ENCODE results near the gene MKI67. TPM values are rescaled to one million over a fixed set of nuclear protein-coding genes. Genes with fewer than 3 reads are reported as not detected.
"Not testable (repeated sequence)": the region's sequence is repeated elsewhere in the genome, so short reads cannot be mapped to it uniquely, and the experiment has no call there.

The MKI67 gene
- total and polyA plus RNA-seq, 2 donors from 2014 or later: 0.04 to 2.4 TPM

GRCh38 chr10:128147064-128147463 lies 20.8 kb upstream of the MKI67 start:
- intact Hi-C loops (cut with DNase I): no loop called here
- H3K27ac ChIP-seq (ENCODE audit: low read depth in 2 of 2, low read length in 2 of 2): no peak overlapping the region
- TF ChIP-seq, protein P1, sequence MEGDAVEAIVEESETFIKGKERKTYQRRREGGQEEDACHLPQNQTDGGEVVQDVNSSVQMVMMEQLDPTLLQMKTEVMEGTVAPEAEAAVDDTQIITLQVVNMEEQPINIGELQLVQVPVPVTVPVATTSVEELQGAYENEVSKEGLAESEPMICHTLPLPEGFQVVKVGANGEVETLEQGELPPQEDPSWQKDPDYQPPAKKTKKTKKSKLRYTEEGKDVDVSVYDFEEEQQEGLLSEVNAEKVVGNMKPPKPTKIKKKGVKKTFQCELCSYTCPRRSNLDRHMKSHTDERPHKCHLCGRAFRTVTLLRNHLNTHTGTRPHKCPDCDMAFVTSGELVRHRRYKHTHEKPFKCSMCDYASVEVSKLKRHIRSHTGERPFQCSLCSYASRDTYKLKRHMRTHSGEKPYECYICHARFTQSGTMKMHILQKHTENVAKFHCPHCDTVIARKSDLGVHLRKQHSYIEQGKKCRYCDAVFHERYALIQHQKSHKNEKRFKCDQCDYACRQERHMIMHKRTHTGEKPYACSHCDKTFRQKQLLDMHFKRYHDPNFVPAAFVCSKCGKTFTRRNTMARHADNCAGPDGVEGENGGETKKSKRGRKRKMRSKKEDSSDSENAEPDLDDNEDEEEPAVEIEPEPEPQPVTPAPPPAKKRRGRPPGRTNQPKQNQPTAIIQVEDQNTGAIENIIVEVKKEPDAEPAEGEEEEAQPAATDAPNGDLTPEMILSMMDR (IDR thresholded peaks at IDR 0.05; ENCODE audit: borderline replicate concordance, extremely low read depth, insufficient read depth): no peak
- no peaks in the 10 kb centered on the region for H3K4me1 ChIP-seq (ENCODE audit: control insufficient read depth in 2 of 3, insufficient read depth in 2 of 3, low read depth in 1 of 3, low read length in 3 of 3)
- no peak overlapping the region for H3K9ac ChIP-seq (ENCODE audit: low read length in 3 of 3)
- FAIRE-seq: no peak
- DNase-seq: peak in 1 of 5 donors; percentile 28
- H3K36me3 ChIP-seq (ENCODE audit: control insufficient read depth in 2 of 3, insufficient read depth in 3 of 3, low read length in 3 of 3): no peaks in the 10 kb centered on the region
- H3K9me3 ChIP-seq (ENCODE audit: control insufficient read depth in 2 of 3, insufficient read depth in 1 of 3, low read length in 3 of 3): no peaks in the 10 kb centered on the region
- H3K27me3 ChIP-seq (ENCODE audit: control insufficient read depth, insufficient read depth, low read length): no peaks in the 10 kb centered on the region
- H3K4me3 ChIP-seq (ENCODE audit: low read length in 3 of 3): no peak overlapping the region

GRCh38 chr10:128144547-128144946 lies 18.3 kb upstream of the MKI67 start:
- Histone ChIP-seq H3K4me1 (ENCODE audit: control insufficient read depth in 2 of 3, insufficient read depth in 2 of 3, low read depth in 1 of 3, low read length in 3 of 3) (no peaks in the 10 kb centered on the region), H3K4me3 (ENCODE audit: low read length in 3 of 3) (no peak overlapping the region), H3K9ac (ENCODE audit: low read length in 3 of 3) (no peak overlapping the region), H3K27me3 (ENCODE audit: control insufficient read depth, insufficient read depth, low read length) (no peaks in the 10 kb centered on the region), H3K36me3 (ENCODE audit: control insufficient read depth in 2 of 3, insufficient read depth in 3 of 3, low read length in 3 of 3) (no peaks in the 10 kb centered on the region), H3K9me3 (ENCODE audit: control insufficient read depth in 2 of 3, insufficient read depth in 1 of 3, low read length in 3 of 3) (no peaks in the 10 kb centered on the region), H3K27ac (ENCODE audit: low read depth in 2 of 2, low read length in 2 of 2) (no peak overlapping the region)
- FAIRE-seq (no peak), DNase-seq (no peak)
- TF ChIP-seq, protein P1 (IDR thresholded peaks at IDR 0.05; ENCODE audit: borderline replicate concordance, extremely low read depth, insufficient read depth): no peak
- intact Hi-C loops (cut with DNase I): no loop called here

- Histone ChIP-seq H3K9me3 (ENCODE audit: control insufficient read depth in 2 of 3, insufficient read depth in 1 of 3, low read length in 3 of 3) (no peaks in the 10 kb centered on the region), H3K27me3 (ENCODE audit: control insufficient read depth, insufficient read depth, low read length) (no peaks in the 10 kb centered on the region), H3K4me3 (ENCODE audit: low read length in 3 of 3) (no peak overlapping the region), H3K27ac (ENCODE audit: low read depth in 2 of 2, low read length in 2 of 2) (no peak overlapping the region), H3K4me1 (ENCODE audit: control insufficient read depth in 2 of 3, insufficient read depth in 2 of 3, low read depth in 1 of 3, low read length in 3 of 3) (no peaks in the 10 kb centered on the region), H3K9ac (ENCODE audit: low read length in 3 of 3) (no peak overlapping the region), H3K36me3 (ENCODE audit: control insufficient read depth in 2 of 3, insufficient read depth in 3 of 3, low read length in 3 of 3) (no peaks in the 10 kb centered on the region)
- DNase-seq (no peak), FAIRE-seq (no peak)
- TF ChIP-seq, protein P1 (IDR thresholded peaks at IDR 0.05; ENCODE audit: borderline replicate concordance, extremely low read depth, insufficient read depth): no peak
- intact Hi-C loops (cut with DNase I): no loop called here
Observed at GRCh38 chr10:128143531-128143930, 17.3 kb upstream of the MKI67 start.

DNA sequence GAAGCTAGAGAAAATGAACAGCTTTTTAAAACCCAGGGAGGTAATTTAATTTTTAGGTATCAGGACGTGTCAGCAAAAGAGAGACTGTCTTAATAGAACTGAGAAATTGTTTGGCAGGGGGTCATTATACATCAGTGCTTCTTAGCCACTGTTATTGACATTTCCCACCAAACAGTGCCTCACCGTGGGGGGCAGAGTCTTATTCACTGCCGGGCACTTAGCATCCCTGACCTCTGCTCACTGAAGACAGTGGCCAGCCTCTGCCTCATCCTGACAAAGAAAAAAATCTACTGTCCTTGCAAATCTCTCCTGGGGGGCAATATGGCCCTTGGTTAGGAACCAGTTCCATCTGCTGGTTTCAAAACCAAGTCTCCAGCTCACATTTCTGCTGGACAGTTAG lies 14.2 kb upstream of the MKI67 start:
- Histone ChIP-seq H3K27me3 (ENCODE audit: control insufficient read depth, insufficient read depth, low read length) (no peaks in the 10 kb centered on the region), H3K9me3 (ENCODE audit: control insufficient read depth in 2 of 3, insufficient read depth in 1 of 3, low read length in 3 of 3) (no peaks in the 10 kb centered on the region), H3K4me1 (ENCODE audit: control insufficient read depth in 2 of 3, insufficient read depth in 2 of 3, low read depth in 1 of 3, low read length in 3 of 3) (no peaks in the 10 kb centered on the region), H3K4me3 (ENCODE audit: low read length in 3 of 3) (no peak overlapping the region), H3K9ac (ENCODE audit: low read length in 3 of 3) (no peak overlapping the region), H3K36me3 (ENCODE audit: control insufficient read depth in 2 of 3, insufficient read depth in 3 of 3, low read length in 3 of 3) (no peaks in the 10 kb centered on the region), H3K27ac (ENCODE audit: low read depth in 2 of 2, low read length in 2 of 2) (no peak overlapping the region)
- TF ChIP-seq, protein P1 (IDR thresholded peaks at IDR 0.05; ENCODE audit: borderline replicate concordance, extremely low read depth, insufficient read depth): no peak
- FAIRE-seq (no peak), DNase-seq (no peak)
- intact Hi-C loops (cut with DNase I): no loop called here

GRCh38 chr10:128138429-128138828 lies 12.2 kb upstream of the MKI67 start:
- H3K9ac ChIP-seq (ENCODE audit: low read length in 3 of 3); H3K27me3 ChIP-seq (ENCODE audit: control insufficient read depth, insufficient read depth, low read length); H3K4me3 ChIP-seq (ENCODE audit: low read length in 3 of 3); H3K36me3 ChIP-seq (ENCODE audit: control insufficient read depth in 2 of 3, insufficient read depth in 3 of 3, low read length in 3 of 3); DNase-seq; H3K9me3 ChIP-seq (ENCODE audit: control insufficient read depth in 2 of 3, insufficient read depth in 1 of 3, low read length in 3 of 3); FAIRE-seq; H3K27ac ChIP-seq (ENCODE audit: low read depth in 2 of 2, low read length in 2 of 2); intact Hi-C loops (cut with DNase I); H3K4me1 ChIP-seq (ENCODE audit: control insufficient read depth in 2 of 3, insufficient read depth in 2 of 3, low read depth in 1 of 3, low read length in 3 of 3): not testable (repeated sequence)
